ENCODE measurements around the gene KLHL10. TPM values are rescaled to one million over a fixed set of nuclear protein-coding genes. Genes with fewer than 3 reads are reported as not detected.

Gene KLHL10
- total and polyA plus RNA-seq, 2 of the 13 experiments (the other 11 are each of a cell fraction or from before 2014, with no cell fraction given): 0.04 to 0.08 TPM

DNA sequence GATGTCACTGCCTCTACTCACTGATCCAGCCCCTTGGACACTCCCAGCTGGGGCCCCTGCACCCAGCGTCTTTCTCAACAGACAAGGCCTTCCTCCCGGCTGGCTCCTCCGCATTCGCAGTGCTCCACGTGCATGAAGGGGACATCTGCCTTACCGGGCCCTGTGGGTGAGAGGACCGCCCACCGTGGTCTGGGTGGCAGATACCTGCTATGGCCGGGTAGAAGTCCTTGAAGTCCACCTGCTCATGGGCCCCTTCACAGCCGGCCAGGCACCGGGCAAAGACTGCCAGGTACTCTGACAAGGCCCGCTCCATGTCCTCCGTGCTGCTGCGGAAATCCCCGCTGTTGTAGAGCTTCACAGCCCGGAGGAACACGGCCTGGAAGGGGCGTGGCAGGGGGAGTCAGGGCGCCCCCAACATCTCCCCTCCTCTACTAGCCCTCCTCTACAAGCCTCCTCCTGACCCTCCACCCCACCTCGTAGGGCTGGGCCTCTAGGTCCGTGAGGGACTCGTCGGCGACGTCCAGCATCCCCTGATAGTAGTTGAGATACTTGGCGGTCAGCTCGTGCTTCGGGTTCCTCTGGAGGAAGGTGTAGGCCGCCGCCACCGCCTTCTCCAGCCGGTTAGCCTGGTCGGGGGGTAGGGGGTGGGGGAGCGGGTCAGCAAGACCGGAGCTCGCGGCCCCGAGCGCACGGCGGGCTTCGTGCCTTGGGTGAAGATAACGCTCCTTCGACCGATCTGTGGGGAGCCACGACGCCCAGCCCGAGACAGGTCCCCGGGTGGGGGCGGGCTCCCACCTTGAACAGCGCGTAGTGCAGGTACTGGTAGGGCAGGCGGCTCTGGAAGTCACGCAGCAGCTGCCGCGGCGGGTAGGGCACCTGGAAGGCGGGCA, 26.7 kb upstream of the KLHL10 start (continued):
- TF ChIP-seq ZBTB40 (IDR thresholded peaks at IDR 0.05) (no peak), ZBTB40 (CRISPR knock-in tag; IDR thresholded peaks at IDR 0.05) (0 out of 2 replicates have a peak, but pooled peaks have one; percentile 13), ETV6 (CRISPR knock-in tag; conservative IDR thresholded peaks at IDR 0.05) (no peak), TIGD3 (CRISPR knock-in tag; IDR thresholded peaks at IDR 0.05; ENCODE audit: borderline replicate concordance) (no peak), ZNF543 (CRISPR knock-in tag; IDR thresholded peaks at IDR 0.05) (no peak; the same call in 1 of the 2 replicates), PRMT3 (CRISPR knock-in tag; IDR thresholded peaks at IDR 0.05; ENCODE audit: borderline replicate concordance, low read depth) (no peak), TOPORS (CRISPR knock-in tag; IDR thresholded peaks at IDR 0.05) (no peak), ZMYM4 (CRISPR knock-in tag; IDR thresholded peaks at IDR 0.05) (no peak), IRF2 (CRISPR knock-in tag; IDR thresholded peaks at IDR 0.05) (peak; percentile 29; the same call in 1 of the 2 replicates), MED13 (CRISPR knock-in tag; IDR thresholded peaks at IDR 0.05) (no peak), SIX4 (CRISPR knock-in tag; IDR thresholded peaks at IDR 0.05) (no peak), ZNF589 (CRISPR knock-in tag; conservative IDR thresholded peaks at IDR 0.05) (0 out of 2 replicates have a peak, but pooled peaks have one; percentile 86), ZNF768 (CRISPR knock-in tag; IDR thresholded peaks at IDR 0.05) (peak; percentile 2; the same call in 1 of the 2 replicates), ZNF674 (CRISPR knock-in tag; IDR thresholded peaks at IDR 0.05; ENCODE audit: low read depth) (no peak), JUN (CRISPR knock-in tag; IDR thresholded peaks at IDR 0.05) (no peak), ZNF30 (CRISPR knock-in tag; IDR thresholded peaks at IDR 0.05) (0 out of 2 replicates have a peak, but pooled peaks have one; percentile 6)
- TF ChIP-seq, protein P1, sequence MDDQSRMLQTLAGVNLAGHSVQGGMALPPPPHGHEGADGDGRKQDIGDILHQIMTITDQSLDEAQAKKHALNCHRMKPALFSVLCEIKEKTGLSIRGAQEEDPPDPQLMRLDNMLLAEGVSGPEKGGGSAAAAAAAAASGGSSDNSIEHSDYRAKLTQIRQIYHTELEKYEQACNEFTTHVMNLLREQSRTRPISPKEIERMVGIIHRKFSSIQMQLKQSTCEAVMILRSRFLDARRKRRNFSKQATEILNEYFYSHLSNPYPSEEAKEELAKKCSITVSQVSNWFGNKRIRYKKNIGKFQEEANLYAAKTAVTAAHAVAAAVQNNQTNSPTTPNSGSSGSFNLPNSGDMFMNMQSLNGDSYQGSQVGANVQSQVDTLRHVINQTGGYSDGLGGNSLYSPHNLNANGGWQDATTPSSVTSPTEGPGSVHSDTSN (CRISPR knock-in tag; IDR thresholded peaks at IDR 0.05; ENCODE audit: borderline replicate concordance): no peak
